ENCODE results near the gene C2orf68. TPM values are rescaled to one million over a fixed set of nuclear protein-coding genes. Genes with fewer than 3 reads are reported as not detected.

C2orf68 gene
- total and polyA plus RNA-seq, 2 donors (not counting 1 experiment from before 2014, with no cell fraction given) = 30.5 to 82.4 TPM

DNA sequence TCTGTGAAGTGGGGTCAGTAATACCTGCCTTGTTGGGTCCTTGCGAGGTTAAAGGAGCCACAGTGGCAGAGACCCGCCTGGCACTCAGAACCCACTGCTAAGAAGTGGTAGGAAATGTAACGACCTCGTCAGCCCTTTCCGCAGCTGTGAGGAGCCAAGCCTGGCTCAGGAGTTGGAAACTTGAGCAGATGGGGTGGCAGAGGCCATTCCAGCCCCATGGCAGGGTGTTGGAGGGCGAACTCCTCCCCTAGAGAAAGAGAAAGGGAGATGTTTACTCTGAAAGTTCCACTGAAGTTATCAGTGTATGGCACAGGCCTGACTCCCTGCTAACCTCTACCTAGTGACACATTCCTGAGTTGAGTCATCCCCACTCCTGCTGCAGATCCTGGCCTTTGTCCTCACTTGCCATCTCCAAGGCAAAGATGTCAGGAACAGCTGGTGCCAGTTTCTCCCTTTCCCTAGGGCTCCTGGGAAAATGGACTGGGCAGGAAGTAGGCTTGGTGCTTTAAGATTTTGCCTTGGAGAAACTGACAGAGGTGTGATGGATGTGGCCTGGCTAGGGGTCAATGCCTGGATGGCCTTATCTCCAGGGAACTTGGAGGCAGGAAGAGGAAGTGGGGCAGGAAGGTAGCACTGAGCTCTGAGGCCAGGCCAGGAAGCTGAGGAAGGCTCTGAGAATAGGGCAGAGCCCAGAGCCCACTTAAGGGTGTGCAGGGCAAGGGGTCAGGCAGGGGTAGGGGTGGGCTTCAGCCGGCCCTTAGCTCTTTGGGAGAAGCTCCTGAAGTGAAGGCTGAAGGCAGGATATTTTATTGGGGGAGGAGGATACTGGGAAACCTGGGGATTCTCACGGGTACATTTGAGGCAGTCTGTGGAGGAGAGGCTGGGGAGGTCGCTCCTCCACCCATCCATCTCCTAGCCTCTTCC, 26.7 kb downstream of the C2orf68 start:
- peaks cover 27% of the 10 kb centered on the region for H3K79me2 ChIP-seq (ENCODE audit: control insufficient read depth, insufficient read depth, low read length)
- POLR2A ChIA-PET = interaction anchor here (0.5 to 1.9 kb wide), 3 partner anchors 11 to 13 kb away, joined by 4 to 8 read pairs (median 6); partner anchors contain the start of gene RNF181
- peak overlapping the region; percentile 90 for H3K4me3 Mint-ChIP-seq
- H3K27ac Mint-ChIP-seq = peak overlapping the region; percentile 90
- peak; percentile 43 for DNase-seq
- H3K9me3 Mint-ChIP-seq (ENCODE audit: insufficient read depth) = no peaks in the 10 kb centered on the region
- H3K4me3 ChIP-seq (ENCODE audit: control extremely low read depth in 1 of 5, extremely low read depth in 1 of 5, insufficient read depth in 1 of 5, low read depth in 2 of 5, low read length in 4 of 5) = peak overlapping the region; percentile 34 to 70 (median 61)
- H3K36me3 ChIP-seq (replicated peaks in 1 of 2; ENCODE audit: control extremely low read depth in 1 of 2, control insufficient read depth in 1 of 2, extremely low read depth in 1 of 2, insufficient read depth in 2 of 2, low read length in 1 of 2) = peaks cover 0 to 22% of the 10 kb centered on the region in 2 experiments
- peak overlapping the region in 1 of 2 donors; percentile 64 for H3K27ac ChIP-seq (ENCODE audit: low read length in 2 of 2)
- H3K9me3 ChIP-seq (ENCODE audit: control extremely low read depth in 1 of 3, control insufficient read depth in 2 of 3, insufficient read depth in 1 of 3, low read length in 2 of 3) = no peaks in the 10 kb centered on the region
- H3K27me3 Mint-ChIP-seq = no peaks in the 10 kb centered on the region
- H3K9ac ChIP-seq (ENCODE audit: low read length) = peak overlapping the region; percentile 68
- intact Hi-C loops (cut with micrococcal nuclease) = loop anchor here (1.0 kb wide), 1 partner anchor 47 kb away; no protein-coding TSS in a partner anchor
- WGBS (ENCODE audit: insufficient coverage) = 16% methylated on average over 5 of the region's 9 CpGs
- H3K27me3 ChIP-seq (replicated peaks in 1 of 4; ENCODE audit: control extremely low read depth in 1 of 4, control insufficient read depth in 3 of 4, insufficient read depth in 4 of 4, low read length in 3 of 4) = no peaks in the 10 kb centered on the region
- peak overlapping the region; percentile 80 for H2AFZ ChIP-seq (ENCODE audit: insufficient read depth, low read depth, low read length, poor library complexity, severe bottlenecking)
- H4K20me1 ChIP-seq (ENCODE audit: control insufficient read depth, insufficient read depth, low read length, poor library complexity, severe bottlenecking) = peaks cover 4% of the 10 kb centered on the region
- peaks cover 25 to 41% of the 10 kb centered on the region in 2 donors for H3K4me1 ChIP-seq (ENCODE audit: control insufficient read depth in 2 of 2, insufficient read depth in 2 of 2, low read length in 2 of 2)
- ATAC-seq (ENCODE audit: low read depth) = peak; percentile 26
- peak overlapping the region; percentile 89 for H3K4me2 ChIP-seq (replicated peaks; ENCODE audit: low read depth, low read length, poor library complexity, severe bottlenecking)
- H3K4me1 Mint-ChIP-seq = peaks cover 49% of the 10 kb centered on the region
- CTCF ChIA-PET = interaction anchor here (2.5 kb wide), 1 partner anchor 10 kb away, joined by 11 read pairs; the partner anchor contains the start of gene RNF181
- TF ChIP-seq, protein P1, sequence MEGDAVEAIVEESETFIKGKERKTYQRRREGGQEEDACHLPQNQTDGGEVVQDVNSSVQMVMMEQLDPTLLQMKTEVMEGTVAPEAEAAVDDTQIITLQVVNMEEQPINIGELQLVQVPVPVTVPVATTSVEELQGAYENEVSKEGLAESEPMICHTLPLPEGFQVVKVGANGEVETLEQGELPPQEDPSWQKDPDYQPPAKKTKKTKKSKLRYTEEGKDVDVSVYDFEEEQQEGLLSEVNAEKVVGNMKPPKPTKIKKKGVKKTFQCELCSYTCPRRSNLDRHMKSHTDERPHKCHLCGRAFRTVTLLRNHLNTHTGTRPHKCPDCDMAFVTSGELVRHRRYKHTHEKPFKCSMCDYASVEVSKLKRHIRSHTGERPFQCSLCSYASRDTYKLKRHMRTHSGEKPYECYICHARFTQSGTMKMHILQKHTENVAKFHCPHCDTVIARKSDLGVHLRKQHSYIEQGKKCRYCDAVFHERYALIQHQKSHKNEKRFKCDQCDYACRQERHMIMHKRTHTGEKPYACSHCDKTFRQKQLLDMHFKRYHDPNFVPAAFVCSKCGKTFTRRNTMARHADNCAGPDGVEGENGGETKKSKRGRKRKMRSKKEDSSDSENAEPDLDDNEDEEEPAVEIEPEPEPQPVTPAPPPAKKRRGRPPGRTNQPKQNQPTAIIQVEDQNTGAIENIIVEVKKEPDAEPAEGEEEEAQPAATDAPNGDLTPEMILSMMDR (IDR thresholded peaks at IDR 0.05) = no peak
- no peak for TF ChIP-seq EZH2 (IDR thresholded peaks at IDR 0.05; ENCODE audit: borderline replicate concordance, insufficient read depth, low read depth, low read length, poor library complexity, severe bottlenecking)

Measured in B cell (primary cell).